Calu3 (cell line): Measurements from ENCODE around the gene HMBS. TPM values are rescaled to one million over a fixed set of nuclear protein-coding genes. Genes with fewer than 3 reads are reported as not detected.

Experiments
- BruUV-seq: library from RNA; stranded (reverse); fragments of 400-500 nt; replicated peaks from 2 replicates; lab custom pipeline; 2021; lab: Mats Ljungman, UMichigan
- CTCF ChIA-PET: fragments of 300-600 bp; sonication (Branson Sonifier 250); formaldehyde crosslinking; loops from one replicate; lab custom pipeline; 2022; ENCODE audit warnings: antibody characterized with exemption; lab: Charles Lee
- DNase-seq: peaks from one replicate; pipeline ENCODE4 v3.0.0; 2022
- H3K27ac Mint-ChIP-seq: one replicate; pipeline ENCODE4 v1.8.0; 2022; ENCODE audit warnings: mixed read lengths; ENCODE audit not compliant: unreplicated experiment
- H3K27me3 Mint-ChIP-seq: one replicate; pipeline ENCODE4 v1.8.0; 2022; ENCODE audit warnings: mixed read lengths; ENCODE audit not compliant: unreplicated experiment
- H3K36me3 Mint-ChIP-seq: one replicate; pipeline ENCODE4 v1.8.0; 2022; ENCODE audit warnings: mild to moderate bottlenecking, moderate library complexity, mixed read lengths; ENCODE audit not compliant: insufficient read depth, unreplicated experiment
- H3K4me1 Mint-ChIP-seq: one replicate; pipeline ENCODE4 v1.8.0; 2022; ENCODE audit warnings: mild to moderate bottlenecking, low read depth, mixed read lengths; ENCODE audit not compliant: unreplicated experiment
- H3K4me3 Mint-ChIP-seq: one replicate; pipeline ENCODE4 v1.8.0; 2022; ENCODE audit warnings: mild to moderate bottlenecking, low read depth, moderate library complexity, mixed read lengths; ENCODE audit not compliant: unreplicated experiment
- H3K9me3 Mint-ChIP-seq: one replicate; pipeline ENCODE4 v1.8.0; 2022; ENCODE audit warnings: low read depth, mixed read lengths; ENCODE audit not compliant: unreplicated experiment
- CTCF ChIP-seq: fragments of 200-600 bp; IDR thresholded peaks from one replicate; pipeline ENCODE4 v1.8.0; 2022; ENCODE audit warnings: antibody characterized with exemption; ENCODE audit not compliant: unreplicated experiment
- intact Hi-C: fragments of 100-400 bp; cut with micrococcal nuclease; formaldehyde crosslinking; loops from one replicate; pipeline ENCODE4 v1.10.0; 2022; ENCODE audit not compliant: unreplicated experiment
- total RNA-seq: library from RNA; stranded (reverse); gene quantifications from 2 replicates; pipeline ENCODE4 v1.2.3, GENCODE V29; 2022

Gene HMBS
- total RNA-seq, 1 experiment from 2014 or later: 35.2 TPM

GRCh38 chr11:119077839-119078238 is 6.8 kb upstream of the HMBS start:
- Mint-ChIP-seq H3K36me3 (peaks cover 13% of the 10 kb centered on the region), H3K4me3 (no peak overlapping the region), H3K9me3 (no peaks in the 10 kb centered on the region), H3K27me3 (no peaks in the 10 kb centered on the region), H3K27ac (no peak overlapping the region), H3K4me1 (no peaks in the 10 kb centered on the region)
- BruUV-seq: no TSS peak
- TF ChIP-seq CTCF: no peak
- no peak for DNase-seq
- CTCF ChIA-PET: no interaction called here
- intact Hi-C loops: no loop called here

GRCh38 chr11:119078675-119079420 is 5.8 kb upstream of the HMBS start:
- no peak for TF ChIP-seq CTCF
- no peak overlapping the region for H3K4me3 Mint-ChIP-seq
- CTCF ChIA-PET: no interaction called here
- intact Hi-C loops: no loop called here
- no TSS peak for BruUV-seq
- H3K27ac Mint-ChIP-seq: no peak overlapping the region
- no peaks in the 10 kb centered on the region for H3K4me1 Mint-ChIP-seq
- H3K9me3 Mint-ChIP-seq: no peaks in the 10 kb centered on the region
- no peak for DNase-seq
- H3K36me3 Mint-ChIP-seq: peaks cover 13% of the 10 kb centered on the region
- no peaks in the 10 kb centered on the region for H3K27me3 Mint-ChIP-seq

GRCh38 chr11:119081682-119082260 is 2.9 kb upstream of the HMBS start:
- no peak for TF ChIP-seq CTCF
- intact Hi-C loops: no loop called here
- Mint-ChIP-seq H3K4me1 (no peaks in the 10 kb centered on the region), H3K27ac (no peak overlapping the region), H3K36me3 (peaks cover 28% of the 10 kb centered on the region), H3K9me3 (no peaks in the 10 kb centered on the region), H3K4me3 (no peak overlapping the region), H3K27me3 (no peaks in the 10 kb centered on the region)
- no peak for DNase-seq
- CTCF ChIA-PET: no interaction called here
- BruUV-seq: no TSS peak

- TF ChIP-seq CTCF: no peak
- DNase-seq: no peak
- Mint-ChIP-seq H3K9me3 (no peaks in the 10 kb centered on the region), H3K4me1 (no peaks in the 10 kb centered on the region), H3K4me3 (peak overlapping the region; percentile 80), H3K27ac (peak overlapping the region; percentile 71), H3K36me3 (peaks cover 26% of the 10 kb centered on the region), H3K27me3 (no peaks in the 10 kb centered on the region)
- intact Hi-C loops: no loop called here
- CTCF ChIA-PET: interaction anchor here (0.6 to 1.0 kb wide), 5 partner anchors 9 to 764 kb away, joined by 3 to 5 read pairs (median 3); a partner anchor contains a TSS
- BruUV-seq: TSS peak; percentile 90
These were observed 761 bp downstream of the HMBS start for GRCh38 chr11:119085437-119085847.
